ENCODE results near the gene CEP57L1. TPM values are rescaled to one million over a fixed set of nuclear protein-coding genes. Genes with fewer than 3 reads are reported as not detected.
A peak's percentile ranks its signal among the peaks of the same experiment; 100 is the strongest.
"Not testable (repeated sequence)": the region's sequence is repeated elsewhere in the genome, so short reads cannot be mapped to it uniquely, and the experiment has no call there.

CEP57L1 gene
- total RNA-seq, 2 donors from 2014 or later = 4.6 to 9.7 TPM

GRCh38 chr6:109102762-109103161, 7.5 kb downstream of the CEP57L1 start:
- peaks cover 6% of the 10 kb centered on the region for H3K4me1 Mint-ChIP-seq
- no peak overlapping the region for H3K4me3 Mint-ChIP-seq
- ATAC-seq (no peak), DNase-seq (no peak)
- peaks cover 3% of the 10 kb centered on the region for H3K36me3 Mint-ChIP-seq (ENCODE audit: low read depth)
- no peaks in the 10 kb centered on the region for H3K9me3 ChIP-seq (ENCODE audit: control insufficient read depth, low read length, poor library complexity, severe bottlenecking)
- no peak overlapping the region for H3K27ac Mint-ChIP-seq
- no peaks in the 10 kb centered on the region for H3K27me3 Mint-ChIP-seq

GRCh38 chr6:109103942-109104341, 8.6 kb downstream of the CEP57L1 start:
- DNase-seq (no peak), ATAC-seq (no peak)
- H3K4me3 Mint-ChIP-seq = no peak overlapping the region
- peaks cover 4% of the 10 kb centered on the region for H3K4me1 Mint-ChIP-seq
- H3K27ac Mint-ChIP-seq = no peak overlapping the region
- H3K27me3 Mint-ChIP-seq = no peaks in the 10 kb centered on the region
- H3K9me3 ChIP-seq (ENCODE audit: control insufficient read depth, low read length, poor library complexity, severe bottlenecking) = no peaks in the 10 kb centered on the region
- peaks cover 3% of the 10 kb centered on the region for H3K36me3 Mint-ChIP-seq (ENCODE audit: low read depth)

GRCh38 chr6:109104512-109104911, 9.2 kb downstream of the CEP57L1 start:
- Mint-ChIP-seq H3K36me3 (ENCODE audit: low read depth) (peaks cover 3% of the 10 kb centered on the region), H3K4me1 (peaks cover 2% of the 10 kb centered on the region), H3K27ac (no peak overlapping the region), H3K4me3 (no peak overlapping the region), H3K27me3 (no peaks in the 10 kb centered on the region)
- DNase-seq (no peak), ATAC-seq (no peak)
- no peaks in the 10 kb centered on the region for H3K9me3 ChIP-seq (ENCODE audit: control insufficient read depth, low read length, poor library complexity, severe bottlenecking)

- Mint-ChIP-seq H3K4me1 (peaks cover 2% of the 10 kb centered on the region), H3K27ac (no peak overlapping the region), H3K36me3 (ENCODE audit: low read depth) (peaks cover 3% of the 10 kb centered on the region), H3K27me3 (no peaks in the 10 kb centered on the region), H3K4me3 (no peak overlapping the region)
- H3K9me3 ChIP-seq (ENCODE audit: control insufficient read depth, low read length, poor library complexity, severe bottlenecking) = no peaks in the 10 kb centered on the region
- DNase-seq = no peak
- no peak for ATAC-seq
Observed at GRCh38 chr6:109105681-109106080, 10.4 kb downstream of the CEP57L1 start.

GRCh38 chr6:109109663-109110062, 14.4 kb downstream of the CEP57L1 start:
- not testable (repeated sequence) for H3K27me3 Mint-ChIP-seq; H3K9me3 ChIP-seq (ENCODE audit: control insufficient read depth, low read length, poor library complexity, severe bottlenecking); H3K4me3 Mint-ChIP-seq; H3K36me3 Mint-ChIP-seq (ENCODE audit: low read depth); H3K27ac Mint-ChIP-seq; DNase-seq; ATAC-seq; H3K4me1 Mint-ChIP-seq

GRCh38 chr6:109112663-109113062, 17.4 kb downstream of the CEP57L1 start:
- H3K4me1 Mint-ChIP-seq; H3K9me3 ChIP-seq (ENCODE audit: control insufficient read depth, low read length, poor library complexity, severe bottlenecking); H3K36me3 Mint-ChIP-seq (ENCODE audit: low read depth); ATAC-seq; H3K4me3 Mint-ChIP-seq; H3K27ac Mint-ChIP-seq; H3K27me3 Mint-ChIP-seq; DNase-seq: not testable (repeated sequence)

GRCh38 chr6:109117346-109118035, 22.2 kb downstream of the CEP57L1 start:
- ATAC-seq (peak; percentile 59), DNase-seq (no peak)
- peaks cover 25% of the 10 kb centered on the region for H3K4me1 Mint-ChIP-seq

GRCh38 chr6:109118337-109118736, 23.0 kb downstream of the CEP57L1 start:
- DNase-seq (no peak), ATAC-seq (no peak)
- H3K36me3 Mint-ChIP-seq (ENCODE audit: low read depth) = no peaks in the 10 kb centered on the region
- no peaks in the 10 kb centered on the region for H3K9me3 ChIP-seq (ENCODE audit: control insufficient read depth, low read length, poor library complexity, severe bottlenecking)
- peaks cover 22% of the 10 kb centered on the region for H3K4me1 Mint-ChIP-seq
- no peak overlapping the region for H3K4me3 Mint-ChIP-seq
- H3K27ac Mint-ChIP-seq = no peak overlapping the region
- H3K27me3 Mint-ChIP-seq = no peaks in the 10 kb centered on the region

More at GRCh38 chr6:109117346-109118035, 22.2 kb downstream of the CEP57L1 start:
- Mint-ChIP-seq H3K27me3 (no peaks in the 10 kb centered on the region), H3K4me3 (no peak overlapping the region), H3K36me3 (ENCODE audit: low read depth) (peaks cover under 1% of the 10 kb centered on the region), H3K27ac (no peak overlapping the region)
- no peaks in the 10 kb centered on the region for H3K9me3 ChIP-seq (ENCODE audit: control insufficient read depth, low read length, poor library complexity, severe bottlenecking)

GRCh38 chr6:109118871-109119354, 23.6 kb downstream of the CEP57L1 start:
- Mint-ChIP-seq H3K27me3 (no peaks in the 10 kb centered on the region), H3K36me3 (ENCODE audit: low read depth) (peaks cover 2% of the 10 kb centered on the region), H3K27ac (no peak overlapping the region), H3K4me1 (peaks cover 22% of the 10 kb centered on the region), H3K4me3 (no peak overlapping the region)
- no peaks in the 10 kb centered on the region for H3K9me3 ChIP-seq (ENCODE audit: control insufficient read depth, low read length, poor library complexity, severe bottlenecking)
- DNase-seq = no peak
- ATAC-seq = no peak

- DNase-seq (no peak), ATAC-seq (no peak)
- Mint-ChIP-seq H3K4me3 (no peak overlapping the region), H3K4me1 (peaks cover 28% of the 10 kb centered on the region), H3K27me3 (no peaks in the 10 kb centered on the region), H3K27ac (no peak overlapping the region), H3K36me3 (ENCODE audit: low read depth) (peaks cover 2% of the 10 kb centered on the region)
- H3K9me3 ChIP-seq (ENCODE audit: control insufficient read depth, low read length, poor library complexity, severe bottlenecking) = no peaks in the 10 kb centered on the region
Observed at GRCh38 chr6:109121411-109121810, 26.1 kb downstream of the CEP57L1 start.

- H3K4me3 Mint-ChIP-seq = no peak overlapping the region
- H3K9me3 ChIP-seq (ENCODE audit: control insufficient read depth, low read length, poor library complexity, severe bottlenecking) = no peaks in the 10 kb centered on the region
- H3K27me3 Mint-ChIP-seq = no peaks in the 10 kb centered on the region
- ATAC-seq (no peak), DNase-seq (no peak)
- peaks cover 8% of the 10 kb centered on the region for H3K36me3 Mint-ChIP-seq (ENCODE audit: low read depth)
- peaks cover 25% of the 10 kb centered on the region for H3K4me1 Mint-ChIP-seq
- H3K27ac Mint-ChIP-seq = no peak overlapping the region
Observed at GRCh38 chr6:109124219-109124618, 28.9 kb downstream of the CEP57L1 start.

- H3K4me3 Mint-ChIP-seq = no peak overlapping the region
- H3K27ac Mint-ChIP-seq = no peak overlapping the region
- peaks cover 11% of the 10 kb centered on the region for H3K36me3 Mint-ChIP-seq (ENCODE audit: low read depth)
- DNase-seq (no peak), ATAC-seq (no peak)
- peaks cover 17% of the 10 kb centered on the region for H3K4me1 Mint-ChIP-seq
- H3K9me3 ChIP-seq (ENCODE audit: control insufficient read depth, low read length, poor library complexity, severe bottlenecking) = no peaks in the 10 kb centered on the region
- no peaks in the 10 kb centered on the region for H3K27me3 Mint-ChIP-seq
Observed at GRCh38 chr6:109125504-109125903, 30.2 kb downstream of the CEP57L1 start.

GRCh38 chr6:109130065-109130464, 34.8 kb downstream of the CEP57L1 start:
- Mint-ChIP-seq H3K4me3 (no peak overlapping the region), H3K4me1 (peaks cover 2% of the 10 kb centered on the region), H3K36me3 (ENCODE audit: low read depth) (peaks cover 9% of the 10 kb centered on the region), H3K27me3 (no peaks in the 10 kb centered on the region), H3K27ac (no peak overlapping the region)
- no peak for ATAC-seq
- H3K9me3 ChIP-seq (ENCODE audit: control insufficient read depth, low read length, poor library complexity, severe bottlenecking) = no peaks in the 10 kb centered on the region
- no peak for DNase-seq

GRCh38 chr6:109135600-109135999, 40.3 kb downstream of the CEP57L1 start:
- not testable (repeated sequence) for H3K27ac Mint-ChIP-seq; DNase-seq; H3K4me1 Mint-ChIP-seq; H3K36me3 Mint-ChIP-seq (ENCODE audit: low read depth); H3K4me3 Mint-ChIP-seq; ATAC-seq; H3K27me3 Mint-ChIP-seq; H3K9me3 ChIP-seq (ENCODE audit: control insufficient read depth, low read length, poor library complexity, severe bottlenecking)

All from T-helper 17 cell (primary cell).